ENCODE measurements around the gene SSTR5.

The SSTR5 gene

GRCh38 chr16:1127101-1127500, 54.6 kb downstream of the SSTR5 start:
- no peak overlapping the region for H3K14ac ChIP-seq (ENCODE audit: low read length)
- no peak overlapping the region for H4K12ac ChIP-seq (ENCODE audit: low read depth, low read length)
- no peak overlapping the region for H3K4me3 ChIP-seq (ENCODE audit: low read depth, low read length)
- H3K79me2 ChIP-seq (ENCODE audit: control insufficient read depth, insufficient read depth, low read length, poor library complexity), result no peaks in the 10 kb centered on the region
- H2BK120ac ChIP-seq (ENCODE audit: insufficient read depth, low read length, poor library complexity), result no peak overlapping the region
- no peak overlapping the region for H3K23ac ChIP-seq (ENCODE audit: low read length)
- no peak overlapping the region for H2BK12ac ChIP-seq (ENCODE audit: low read length)
- no CpG with 5 or more reads among the region's 16 CpGs for WGBS (ENCODE audit: extremely low coverage, insufficient coverage, insufficient read length)
- H3K9me3 ChIP-seq (ENCODE audit: insufficient read depth, low read depth, low read length), result peaks cover 3% of the 10 kb centered on the region
- no peak overlapping the region for H4K8ac ChIP-seq (ENCODE audit: low read depth, low read length)
- DNase-seq, result no peak
- H3K27ac ChIP-seq (ENCODE audit: low read depth, low read length), result no peak overlapping the region
- H3K4me2 ChIP-seq (ENCODE audit: low read length), result no peak overlapping the region
- no peaks in the 10 kb centered on the region for H3K27me3 ChIP-seq (ENCODE audit: insufficient read depth, low read length)
- H3K36me3 ChIP-seq (ENCODE audit: control insufficient read depth in 1 of 2, insufficient read depth in 2 of 2, low read length in 2 of 2), result no peaks in the 10 kb centered on the region
- H3K4ac ChIP-seq (ENCODE audit: low read depth, low read length), result no peak overlapping the region
- H2AK5ac ChIP-seq (ENCODE audit: low read length), result no peak overlapping the region
- H3K18ac ChIP-seq (ENCODE audit: low read length), result no peak overlapping the region
- H3K9ac ChIP-seq (ENCODE audit: low read length), result no peak overlapping the region
- no peaks in the 10 kb centered on the region for H3K4me1 ChIP-seq (ENCODE audit: control insufficient read depth in 1 of 2, insufficient read depth in 2 of 2, low read length in 2 of 2)
- H2BK5ac ChIP-seq (ENCODE audit: low read depth, low read length, poor library complexity), result no peak overlapping the region
- no peak overlapping the region for H2AFZ ChIP-seq (ENCODE audit: insufficient read depth, low read length, poor library complexity)
- H3K79me1 ChIP-seq (ENCODE audit: low read length), result no peaks in the 10 kb centered on the region
- no peak overlapping the region for H4K91ac ChIP-seq (ENCODE audit: low read depth, low read length)

DNA sequence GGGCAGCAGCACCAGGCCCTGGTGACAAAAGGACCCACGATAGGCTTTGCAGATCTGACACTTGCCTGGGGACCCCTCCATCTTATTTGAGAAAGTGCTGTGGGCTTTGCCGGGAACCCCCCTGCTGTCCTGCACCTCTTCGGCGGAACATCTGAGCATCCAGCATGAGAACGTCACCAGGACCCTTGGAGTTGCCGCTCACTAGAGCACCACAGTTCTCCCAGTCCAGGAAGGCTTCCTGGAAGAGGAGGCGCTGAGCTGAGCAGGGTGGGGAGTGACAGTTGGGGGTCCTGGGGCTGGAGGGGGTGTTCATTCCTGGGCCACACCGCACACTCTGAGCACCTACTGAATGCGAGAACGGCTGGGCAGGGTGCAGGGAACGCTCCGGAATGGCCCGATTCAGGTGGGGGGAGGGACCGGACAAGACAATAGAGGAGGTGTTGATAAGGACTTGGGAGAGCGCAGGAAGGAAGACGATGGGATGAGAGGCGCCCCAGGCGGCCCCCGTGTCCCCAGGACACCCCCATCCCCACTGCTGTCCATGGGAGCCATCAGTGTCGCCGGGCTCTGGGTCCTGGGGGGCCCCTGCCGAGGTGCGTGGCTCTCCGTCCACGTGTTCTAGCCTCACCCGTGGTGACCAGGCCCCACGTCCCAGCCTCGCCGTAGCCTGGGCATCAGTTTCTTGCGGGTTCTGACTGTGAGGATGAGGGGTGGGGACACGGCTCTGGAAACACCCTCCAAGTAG, 55.6 kb downstream of the SSTR5 start:
- Histone ChIP-seq H2AFZ (ENCODE audit: insufficient read depth, low read length, poor library complexity) (no peak overlapping the region), H3K4me1 (ENCODE audit: control insufficient read depth in 1 of 2, insufficient read depth in 2 of 2, low read length in 2 of 2) (no peaks in the 10 kb centered on the region), H4K91ac (ENCODE audit: low read depth, low read length) (no peak overlapping the region), H3K27me3 (ENCODE audit: insufficient read depth, low read length) (no peaks in the 10 kb centered on the region), H3K27ac (ENCODE audit: low read depth, low read length) (no peak overlapping the region), H3K23ac (ENCODE audit: low read length) (no peak overlapping the region), H2BK12ac (ENCODE audit: low read length) (no peak overlapping the region), H3K4me2 (ENCODE audit: low read length) (no peak overlapping the region), H4K8ac (ENCODE audit: low read depth, low read length) (no peak overlapping the region), H3K79me1 (ENCODE audit: low read length) (no peaks in the 10 kb centered on the region), H3K9me3 (ENCODE audit: insufficient read depth, low read depth, low read length) (peaks cover 3% of the 10 kb centered on the region), H3K4ac (ENCODE audit: low read depth, low read length) (no peak overlapping the region), H2AK5ac (ENCODE audit: low read length) (no peak overlapping the region), H3K4me3 (ENCODE audit: low read depth, low read length) (no peak overlapping the region), H3K36me3 (ENCODE audit: control insufficient read depth in 1 of 2, insufficient read depth in 2 of 2, low read length in 2 of 2) (no peaks in the 10 kb centered on the region), H3K14ac (ENCODE audit: low read length) (no peak overlapping the region), H3K9ac (ENCODE audit: low read length) (no peak overlapping the region), H4K12ac (ENCODE audit: low read depth, low read length) (no peak overlapping the region), H2BK120ac (ENCODE audit: insufficient read depth, low read length, poor library complexity) (no peak overlapping the region), H3K18ac (ENCODE audit: low read length) (no peak overlapping the region), H3K79me2 (ENCODE audit: control insufficient read depth, insufficient read depth, low read length, poor library complexity) (no peaks in the 10 kb centered on the region), H2BK5ac (ENCODE audit: low read depth, low read length, poor library complexity) (no peak overlapping the region)
- DNase-seq, result no peak
- no CpG with 5 or more reads among the region's 31 CpGs for WGBS (ENCODE audit: extremely low coverage, insufficient coverage, insufficient read length)

- H2AFZ ChIP-seq (ENCODE audit: insufficient read depth, low read length, poor library complexity), result no peak overlapping the region
- H2BK12ac ChIP-seq (ENCODE audit: low read length), result no peak overlapping the region
- no peaks in the 10 kb centered on the region for H3K36me3 ChIP-seq (ENCODE audit: control insufficient read depth in 1 of 2, insufficient read depth in 2 of 2, low read length in 2 of 2)
- WGBS (ENCODE audit: extremely low coverage, insufficient coverage, insufficient read length), result no CpG with 5 or more reads among the region's 48 CpGs
- no peak overlapping the region for H2BK5ac ChIP-seq (ENCODE audit: low read depth, low read length, poor library complexity)
- no peaks in the 10 kb centered on the region for H3K79me1 ChIP-seq (ENCODE audit: low read length)
- no peak overlapping the region for H3K4me2 ChIP-seq (ENCODE audit: low read length)
- peaks cover 3% of the 10 kb centered on the region for H3K9me3 ChIP-seq (ENCODE audit: insufficient read depth, low read depth, low read length)
- no peak overlapping the region for H2AK5ac ChIP-seq (ENCODE audit: low read length)
- no peak overlapping the region for H3K18ac ChIP-seq (ENCODE audit: low read length)
- H3K27ac ChIP-seq (ENCODE audit: low read depth, low read length), result no peak overlapping the region
- no peak overlapping the region for H3K9ac ChIP-seq (ENCODE audit: low read length)
- H3K27me3 ChIP-seq (ENCODE audit: insufficient read depth, low read length), result no peaks in the 10 kb centered on the region
- no peak overlapping the region for H3K23ac ChIP-seq (ENCODE audit: low read length)
- H3K4me1 ChIP-seq (ENCODE audit: control insufficient read depth in 1 of 2, insufficient read depth in 2 of 2, low read length in 2 of 2), result no peaks in the 10 kb centered on the region
- no peak overlapping the region for H3K14ac ChIP-seq (ENCODE audit: low read length)
- no peak overlapping the region for H3K4ac ChIP-seq (ENCODE audit: low read depth, low read length)
- no peak overlapping the region for H2BK120ac ChIP-seq (ENCODE audit: insufficient read depth, low read length, poor library complexity)
- DNase-seq, result no peak
- H4K12ac ChIP-seq (ENCODE audit: low read depth, low read length), result no peak overlapping the region
- no peak overlapping the region for H4K91ac ChIP-seq (ENCODE audit: low read depth, low read length)
- H4K8ac ChIP-seq (ENCODE audit: low read depth, low read length), result no peak overlapping the region
- no peak overlapping the region for H3K4me3 ChIP-seq (ENCODE audit: low read depth, low read length)
- H3K79me2 ChIP-seq (ENCODE audit: control insufficient read depth, insufficient read depth, low read length, poor library complexity), result no peaks in the 10 kb centered on the region
Observed at GRCh38 chr16:1129106-1129960, 56.8 kb downstream of the SSTR5 start.

GRCh38 chr16:1130382-1130781, 57.8 kb downstream of the SSTR5 start:
- Histone ChIP-seq H3K4me3 (ENCODE audit: low read depth, low read length) (no peak overlapping the region), H3K14ac (ENCODE audit: low read length) (no peak overlapping the region), H3K4me1 (ENCODE audit: control insufficient read depth in 1 of 2, insufficient read depth in 2 of 2, low read length in 2 of 2) (no peaks in the 10 kb centered on the region), H3K36me3 (ENCODE audit: control insufficient read depth in 1 of 2, insufficient read depth in 2 of 2, low read length in 2 of 2) (no peaks in the 10 kb centered on the region), H2BK120ac (ENCODE audit: insufficient read depth, low read length, poor library complexity) (no peak overlapping the region), H3K27me3 (ENCODE audit: insufficient read depth, low read length) (no peaks in the 10 kb centered on the region), H3K18ac (ENCODE audit: low read length) (no peak overlapping the region), H3K4me2 (ENCODE audit: low read length) (no peak overlapping the region), H3K79me2 (ENCODE audit: control insufficient read depth, insufficient read depth, low read length, poor library complexity) (no peaks in the 10 kb centered on the region), H3K9me3 (ENCODE audit: insufficient read depth, low read depth, low read length) (peaks cover 3% of the 10 kb centered on the region), H3K27ac (ENCODE audit: low read depth, low read length) (no peak overlapping the region), H3K23ac (ENCODE audit: low read length) (no peak overlapping the region), H3K79me1 (ENCODE audit: low read length) (no peaks in the 10 kb centered on the region), H2BK12ac (ENCODE audit: low read length) (no peak overlapping the region), H2BK5ac (ENCODE audit: low read depth, low read length, poor library complexity) (no peak overlapping the region), H3K9ac (ENCODE audit: low read length) (no peak overlapping the region), H4K12ac (ENCODE audit: low read depth, low read length) (no peak overlapping the region), H2AK5ac (ENCODE audit: low read length) (no peak overlapping the region), H4K8ac (ENCODE audit: low read depth, low read length) (no peak overlapping the region), H2AFZ (ENCODE audit: insufficient read depth, low read length, poor library complexity) (no peak overlapping the region), H3K4ac (ENCODE audit: low read depth, low read length) (no peak overlapping the region), H4K91ac (ENCODE audit: low read depth, low read length) (no peak overlapping the region)
- no peak for DNase-seq
- WGBS (ENCODE audit: extremely low coverage, insufficient coverage, insufficient read length), result no CpG with 5 or more reads among the region's 8 CpGs
